Fibroblast of skin of left biceps (primary cell): Measurements from ENCODE around the gene TRAP1.
"Not testable (repeated sequence)": the region's sequence is repeated elsewhere in the genome, so short reads cannot be mapped to it uniquely, and the experiment has no call there.

Source experiments
- DNase-seq, 2 experiments: peaks; one replicate each; pipeline ENCODE4 v3.0.0-alpha.2; 2013; ENCODE audit warnings: low read depth in 2 of 2

The TRAP1 gene

DNA sequence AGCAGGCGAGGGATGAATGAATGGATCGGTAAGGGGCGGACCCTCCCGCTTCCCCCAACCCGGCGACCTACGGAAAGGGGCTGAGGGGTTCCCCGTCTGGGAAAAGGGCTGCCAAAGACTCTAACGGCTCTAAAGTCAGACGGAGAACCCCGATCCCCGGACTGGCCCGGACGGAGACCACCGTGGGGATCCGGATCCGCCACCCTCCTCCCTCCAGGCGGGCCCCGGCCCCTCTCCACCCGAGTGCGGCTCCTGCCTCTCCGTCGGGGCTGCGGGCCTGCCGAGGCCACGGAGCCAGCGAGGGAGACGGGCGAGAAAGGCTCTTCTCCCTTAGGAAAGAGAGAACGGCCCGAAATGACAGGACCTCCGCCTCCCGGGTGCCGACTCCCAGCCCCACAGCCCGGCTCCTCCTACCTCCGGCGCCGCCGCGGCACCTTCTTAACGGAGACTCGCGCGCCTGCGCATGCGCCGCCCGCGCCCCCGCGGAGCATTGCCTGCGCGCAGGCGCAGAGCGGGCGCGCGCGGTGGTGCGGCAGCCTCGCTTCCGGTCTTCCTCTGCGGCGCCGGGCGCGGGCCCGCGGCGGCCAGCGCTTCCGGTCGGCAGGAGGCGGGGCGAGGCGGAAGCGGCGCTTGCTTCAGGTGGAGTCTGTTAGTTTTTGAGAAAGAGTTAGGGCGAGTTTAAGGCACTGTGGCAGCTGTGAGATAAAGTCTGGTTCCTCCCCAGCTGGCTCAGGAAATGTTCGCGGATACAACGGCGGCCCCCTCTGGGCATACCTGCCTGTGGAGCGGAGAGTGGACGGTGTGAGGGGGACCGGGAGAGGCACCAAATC lies 106.0 kb downstream of the TRAP1 start, which contains the start of gene SLX4:
Gene SLX4, minus strand, starts transcription at position 461 of the 830 bp plus-strand sequence. CDS start 2,642 bp downstream, outside the sequence.
- DNase-seq: peak; percentile 75 to 77

GRCh38 chr16:3610698-3611145 lies 106.6 kb downstream of the TRAP1 start:
- DNase-seq: no peak

GRCh38 chr16:3609895-3610697 lies 107.2 kb downstream of the TRAP1 start:
- no peak for DNase-seq

DNA sequence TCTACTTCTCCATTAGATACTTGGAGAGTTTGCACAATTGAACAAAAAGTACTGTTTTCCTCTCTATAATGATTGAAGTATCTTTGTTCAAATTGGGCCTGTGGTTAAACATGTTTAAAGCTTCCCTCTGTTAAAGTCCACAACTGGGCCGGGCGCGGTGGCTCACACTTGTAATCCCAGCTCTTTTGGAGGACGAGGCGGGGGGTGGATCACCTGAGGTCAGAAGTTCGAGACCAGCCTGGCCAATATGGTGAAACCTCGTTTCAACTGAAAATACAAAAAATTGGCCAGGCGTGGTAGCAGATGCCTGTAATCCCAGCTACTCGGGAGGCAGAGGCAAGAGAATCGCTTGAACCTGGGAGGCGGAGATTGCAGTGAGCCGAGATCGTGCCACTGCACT lies 108.3 kb downstream of the TRAP1 start:
- DNase-seq: not testable (repeated sequence)

GRCh38 chr16:3608069-3608468 lies 109.3 kb downstream of the TRAP1 start:
- no peak for DNase-seq
